HG02885 (cell line): ENCODE data around the gene ARHGAP31.
"Not testable (repeated sequence)": the region's sequence is repeated elsewhere in the genome, so short reads cannot be mapped to it uniquely, and the experiment has no call there.

Experiments used
- ATAC-seq: cut with Tn5 transposase; IDR thresholded peaks from one replicate; pipeline ENCODE4 v1.9.1; 2021; ENCODE audit warnings: mild to moderate bottlenecking; ENCODE audit not compliant: unreplicated experiment, poor library complexity

The ARHGAP31 gene

GRCh38 chr3:119293105-119293870 lies 895 bp upstream of the ARHGAP31 start:
- no peak for ATAC-seq

GRCh38 chr3:119294696-119295671 lies 801 bp downstream of the ARHGAP31 start:
- peak; percentile 32 for ATAC-seq

GRCh38 chr3:119295816-119296726 lies 1.9 kb downstream of the ARHGAP31 start:
- ATAC-seq = no peak

GRCh38 chr3:119296727-119297122 lies 2.5 kb downstream of the ARHGAP31 start:
- ATAC-seq = no peak

- ATAC-seq = no peak
Observed at GRCh38 chr3:119297169-119297568, 3.0 kb downstream of the ARHGAP31 start.

GRCh38 chr3:119298565-119298941 lies 4.4 kb downstream of the ARHGAP31 start:
- ATAC-seq = no peak

GRCh38 chr3:119300991-119301391 lies 6.8 kb downstream of the ARHGAP31 start:
- peak; percentile 48 for ATAC-seq

GRCh38 chr3:119301662-119302061 lies 7.5 kb downstream of the ARHGAP31 start:
- ATAC-seq = no peak

GRCh38 chr3:119302697-119303551 lies 8.7 kb downstream of the ARHGAP31 start:
- ATAC-seq = peak; percentile 63

- ATAC-seq = no peak
Observed at GRCh38 chr3:119304201-119304713, 10.1 kb downstream of the ARHGAP31 start.

- no peak for ATAC-seq
Observed at GRCh38 chr3:119305286-119305685, 11.1 kb downstream of the ARHGAP31 start.

GRCh38 chr3:119306378-119306777 lies 12.2 kb downstream of the ARHGAP31 start:
- ATAC-seq = not testable (repeated sequence)

- ATAC-seq = no peak
Observed at GRCh38 chr3:119308355-119308754, 14.2 kb downstream of the ARHGAP31 start.

GRCh38 chr3:119309591-119309990 lies 15.4 kb downstream of the ARHGAP31 start:
- no peak for ATAC-seq

GRCh38 chr3:119310071-119310470 lies 15.9 kb downstream of the ARHGAP31 start:
- no peak for ATAC-seq

- no peak for ATAC-seq
Observed at GRCh38 chr3:119311081-119311925, 17.1 kb downstream of the ARHGAP31 start.

GRCh38 chr3:119313461-119313860 lies 19.3 kb downstream of the ARHGAP31 start:
- ATAC-seq = no peak

- no peak for ATAC-seq
Observed at GRCh38 chr3:119314821-119315220, 20.6 kb downstream of the ARHGAP31 start.
